Endothelial cell of umbilical vein (primary cell): Measurements from ENCODE around the gene DNAJC27. TPM values are rescaled to one million over a fixed set of nuclear protein-coding genes. Genes with fewer than 3 reads are reported as not detected.

Experiments
- BruUV-seq: library from RNA; stranded (reverse); fragments of 400-500 nt; replicated peaks from 2 replicates; lab custom pipeline; 2021; lab: Mats Ljungman, UMichigan
- CTCF ChIA-PET: fragments of 300-600, 350-600 bp; sonication (Branson Sonifier 250); formaldehyde crosslinking; loops from one replicate; lab custom pipeline; 2021; ENCODE audit warnings: antibody characterized with exemption, inconsistent platforms; lab: Charles Lee
- POLR2A ChIA-PET: fragments of 300-600, 350-600 bp; sonication (Branson Sonifier 250); formaldehyde crosslinking; loops from one replicate; lab custom pipeline; 2021; ENCODE audit warnings: antibody characterized with exemption, inconsistent platforms; lab: Charles Lee
- DNase-seq: peaks from one replicate; pipeline ENCODE4 v3.0.0-alpha.2; 2011; ENCODE audit warnings: low read depth, low spot score
- FAIRE-seq: peaks from 2 replicates; lab custom pipeline; 2011; peaks lifted over from hg19 to GRCh38; lab: Jason Lieb, UNC
- H2AFZ ChIP-seq: 2 replicates; pipeline ENCODE4 v1.6.0; 2012; ENCODE audit warnings: low read depth, low read length, control low read depth, inconsistent platforms
- H3K27ac ChIP-seq: 2 replicates; pipeline ENCODE4 v1.5.1; 2011; ENCODE audit warnings: low read depth, mild to moderate bottlenecking, control low read depth, low read length, moderate library complexity; ENCODE audit not compliant: insufficient read depth
- H3K27me3 ChIP-seq, 2 experiments: 2 replicates each; pipeline versions ENCODE4 v1.6.0 to v1.6.1; 2011; ENCODE audit warnings: low read length in 2 of 2, mixed read lengths in 1 of 2; ENCODE audit not compliant: control insufficient read depth in 2 of 2, insufficient read depth in 2 of 2
- H3K36me3 ChIP-seq, 2 experiments: 2 replicates in 1 of 2; 3 replicates in 1 of 2; pipeline ENCODE4 v1.5.1; 2011; ENCODE audit warnings: low read length in 2 of 2, mild to moderate bottlenecking in 1 of 2, moderate library complexity in 1 of 2; ENCODE audit not compliant: control insufficient read depth in 2 of 2, insufficient read depth in 2 of 2; ENCODE audit errors: extremely low read depth in 1 of 2
- H3K4me1 ChIP-seq: 3 replicates; pipeline ENCODE4 v1.5.1; 2011; ENCODE audit warnings: mild to moderate bottlenecking, low read length; ENCODE audit not compliant: control insufficient read depth, insufficient read depth; ENCODE audit errors: extremely low read depth
- H3K4me2 ChIP-seq: 2 replicates; pipeline ENCODE4 v1.6.1; 2011; ENCODE audit warnings: low read length, control low read depth, mixed read lengths; ENCODE audit not compliant: insufficient read depth
- H3K4me3 ChIP-seq, 3 experiments: fragments of 200-600 bp in 1 of 3; sonication (generic), shearing (Covaris generic) in 1 of 3; replicated peaks in 1 of 3; 2 replicates each; pipeline ENCODE4 v1.5.1; 2011 to 2016; ENCODE audit warnings: control low read depth in 3 of 3, low read length in 3 of 3, mild to moderate bottlenecking in 2 of 3, inconsistent platforms in 1 of 3, low read depth in 1 of 3, moderate library complexity in 1 of 3; ENCODE audit not compliant: insufficient read depth in 1 of 3
- H3K79me2 ChIP-seq: 2 replicates; pipeline ENCODE4 v1.6.0; 2012; ENCODE audit warnings: low read length, inconsistent platforms; ENCODE audit not compliant: control insufficient read depth, insufficient read depth
- H3K9ac ChIP-seq: replicated peaks from 2 replicates; pipeline ENCODE3; 2011; ENCODE audit warnings: low read length, control low read depth; ENCODE audit not compliant: insufficient read depth; ENCODE audit errors: extremely low read depth
- H3K9me1 ChIP-seq: replicated peaks from 3 replicates; pipeline ENCODE4 v1.6.0; 2011; ENCODE audit warnings: mild to moderate bottlenecking, low read length; ENCODE audit not compliant: control insufficient read depth, insufficient read depth; ENCODE audit errors: extremely low read depth
- H3K9me3 ChIP-seq: replicated peaks from 2 replicates; pipeline ENCODE4 v1.5.1; 2012; ENCODE audit warnings: low read length, inconsistent platforms; ENCODE audit not compliant: control insufficient read depth, insufficient read depth
- H4K20me1 ChIP-seq: replicated peaks from 2 replicates; pipeline ENCODE3; 2011; ENCODE audit warnings: mild to moderate bottlenecking, low read length; ENCODE audit not compliant: control insufficient read depth, insufficient read depth; ENCODE audit errors: extremely low read depth
- EZH2 ChIP-seq: IDR thresholded peaks from 2 replicates; pipeline ENCODE4 v1.6.1; 2012; ENCODE audit warnings: borderline replicate concordance, low read depth, mild to moderate bottlenecking, moderate library complexity, low read length, inconsistent platforms; ENCODE audit not compliant: severe bottlenecking
- FOS ChIP-seq: IDR thresholded peaks from 2 replicates; pipeline ENCODE4 v1.6.1; 2011; ENCODE audit warnings: mild to moderate bottlenecking, low read length, moderate library complexity, borderline replicate concordance; ENCODE audit not compliant: insufficient read depth
- GATA2 ChIP-seq: IDR thresholded peaks from 2 replicates; pipeline ENCODE4 v1.7.0; 2011; ENCODE audit warnings: low read depth, mild to moderate bottlenecking, moderate library complexity, mixed read lengths, low read length; ENCODE audit not compliant: insufficient read length, insufficient read depth
- JUN ChIP-seq: IDR thresholded peaks from 2 replicates; pipeline ENCODE4 v1.6.1; 2011; ENCODE audit warnings: borderline replicate concordance, low read depth; ENCODE audit not compliant: insufficient read length, insufficient read depth
- MYC ChIP-seq: IDR thresholded peaks from one replicate; pipeline ENCODE4 v1.6.1; 2011; ENCODE audit warnings: mild to moderate bottlenecking, low read depth, low read length
- POLR2A ChIP-seq: IDR thresholded peaks from 2 replicates; pipeline ENCODE4 v1.6.1; 2012; ENCODE audit warnings: low read depth, mild to moderate bottlenecking, control low read depth, low read length
- POLR2AphosphoS5 ChIP-seq: IDR thresholded peaks from 2 replicates; pipeline ENCODE4 v1.6.1; 2012; ENCODE audit warnings: low read depth, mild to moderate bottlenecking, control low read depth, low read length, moderate library complexity; ENCODE audit not compliant: insufficient read depth
- dilution Hi-C: fragments of 300-500 bp; cut with MboI; formaldehyde crosslinking; loops from one replicate; pipeline ENCODE4 v1.15.0; 2019; ENCODE audit warnings: low sequenced_read_pairs; ENCODE audit not compliant: extremely low pct_ligation_motif_present
- intact Hi-C: fragments of 100-400 bp; cut with micrococcal nuclease; formaldehyde crosslinking; loops from one replicate; pipeline ENCODE4 v1.10.0; 2022
- polyA plus RNA-seq, 4 experiments: library from polyadenylated mRNA; depleted of rRNA in 3 of 4; stranded (reverse) in 3 of 4; unstranded in 1 of 4; fragments of >200 nt; gene quantifications; 2 replicates each; pipeline versions ENCODE4 v1.2.1 to v1.2.3, GENCODE V29; 2011 to 2012; ENCODE audit warnings: missing spikeins in 1 of 4
- total RNA-seq: library from RNA; stranded (reverse); gene quantifications from 2 replicates; pipeline ENCODE4 v1.2.3, GENCODE V29; 2021
- TF ChIP-seq, protein P1 (sequence below), 2 donors: IDR thresholded peaks; 1 replicate in 1 of 2; 2 replicates in 1 of 2; pipeline ENCODE4 v1.5.1; 2011; ENCODE audit warnings: low read length in 2 of 2, mild to moderate bottlenecking in 2 of 2, moderate library complexity in 2 of 2, control low read depth in 1 of 2, inconsistent platforms in 1 of 2, low read depth in 1 of 2; ENCODE audit not compliant: insufficient read depth in 1 of 2; ENCODE audit errors: extremely low read depth in 1 of 2
- TF ChIP-seq, protein P2 (sequence below): IDR thresholded peaks from 2 replicates; pipeline ENCODE4 v1.6.1; 2011; ENCODE audit not compliant: insufficient read depth, insufficient read length

The DNAJC27 gene
- total and polyA plus RNA-seq, 2 donors (not counting 3 experiments of a cell fraction or from before 2014, with no cell fraction given), result 1.3 to 3.2 TPM

DNA sequence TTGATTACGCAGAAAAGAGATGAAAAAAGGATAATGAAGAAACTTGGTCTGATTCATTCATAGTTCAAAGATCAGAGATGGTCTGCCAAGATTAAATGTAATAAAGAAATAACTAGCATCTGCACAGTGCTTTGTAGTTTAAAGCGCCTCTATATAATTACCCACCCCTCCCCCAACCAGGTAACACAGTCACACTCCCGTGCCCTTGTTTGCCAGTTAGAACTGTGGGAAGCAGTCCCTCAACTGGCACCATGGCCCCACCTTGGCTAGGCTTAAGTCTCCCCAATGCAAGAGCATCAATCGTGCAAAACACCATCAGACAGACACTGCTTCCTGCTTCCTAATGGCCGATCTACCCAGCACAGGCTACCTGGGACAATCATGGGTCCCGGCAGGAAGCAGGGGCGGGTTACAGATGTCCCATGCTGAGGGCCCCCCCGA, 63.3 kb downstream of the DNAJC27 start:
- intact Hi-C loops (no loop called here), dilution Hi-C loops (no loop called here)
- ChIA-PET POLR2A (no interaction called here), CTCF (no interaction called here)
- Histone ChIP-seq H4K20me1 (no peaks in the 10 kb centered on the region), H3K4me2 (no peak overlapping the region), H3K4me1 (no peaks in the 10 kb centered on the region), H3K27me3 (no peaks in the 10 kb centered on the region), H3K9me1 (no peaks in the 10 kb centered on the region), H3K9ac (no peak overlapping the region), H3K9me3 (no peaks in the 10 kb centered on the region), H3K4me3 (no peak overlapping the region), H3K79me2 (no peaks in the 10 kb centered on the region), H3K36me3 (no peaks in the 10 kb centered on the region), H2AFZ (no peak overlapping the region), H3K27ac (no peak overlapping the region)
- TF ChIP-seq POLR2A, result no peak
- no peak for TF ChIP-seq JUN
- no peak for TF ChIP-seq EZH2
- no peak for TF ChIP-seq POLR2AphosphoS5
- no peak for TF ChIP-seq FOS
- TF ChIP-seq MYC, result no peak
- TF ChIP-seq, protein P1, sequence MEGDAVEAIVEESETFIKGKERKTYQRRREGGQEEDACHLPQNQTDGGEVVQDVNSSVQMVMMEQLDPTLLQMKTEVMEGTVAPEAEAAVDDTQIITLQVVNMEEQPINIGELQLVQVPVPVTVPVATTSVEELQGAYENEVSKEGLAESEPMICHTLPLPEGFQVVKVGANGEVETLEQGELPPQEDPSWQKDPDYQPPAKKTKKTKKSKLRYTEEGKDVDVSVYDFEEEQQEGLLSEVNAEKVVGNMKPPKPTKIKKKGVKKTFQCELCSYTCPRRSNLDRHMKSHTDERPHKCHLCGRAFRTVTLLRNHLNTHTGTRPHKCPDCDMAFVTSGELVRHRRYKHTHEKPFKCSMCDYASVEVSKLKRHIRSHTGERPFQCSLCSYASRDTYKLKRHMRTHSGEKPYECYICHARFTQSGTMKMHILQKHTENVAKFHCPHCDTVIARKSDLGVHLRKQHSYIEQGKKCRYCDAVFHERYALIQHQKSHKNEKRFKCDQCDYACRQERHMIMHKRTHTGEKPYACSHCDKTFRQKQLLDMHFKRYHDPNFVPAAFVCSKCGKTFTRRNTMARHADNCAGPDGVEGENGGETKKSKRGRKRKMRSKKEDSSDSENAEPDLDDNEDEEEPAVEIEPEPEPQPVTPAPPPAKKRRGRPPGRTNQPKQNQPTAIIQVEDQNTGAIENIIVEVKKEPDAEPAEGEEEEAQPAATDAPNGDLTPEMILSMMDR (IDR thresholded peaks at IDR 0.05; ENCODE audit: extremely low read depth in 1 of 2, insufficient read depth in 1 of 2, low read depth in 1 of 2, low read length in 2 of 2), result no peak
- TF ChIP-seq, protein P2, sequence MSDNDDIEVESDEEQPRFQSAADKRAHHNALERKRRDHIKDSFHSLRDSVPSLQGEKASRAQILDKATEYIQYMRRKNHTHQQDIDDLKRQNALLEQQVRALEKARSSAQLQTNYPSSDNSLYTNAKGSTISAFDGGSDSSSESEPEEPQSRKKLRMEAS, result no peak
- no peak for TF ChIP-seq GATA2
- DNase-seq (no peak), FAIRE-seq (no peak)
- no TSS peak for BruUV-seq
